NCI-H2227 treated with DMSO at 0.1 percent for 48 hours (cell line): ENCODE results near the gene TUBGCP6.

Experiments
- DNase-seq: peaks from one replicate; lab custom pipeline; 2025; lab: John Stamatoyannopoulos, UW

Gene TUBGCP6

GRCh38 chr22:50226063-50226874 is 18.6 kb downstream of the TUBGCP6 start:
- no peak for DNase-seq

GRCh38 chr22:50225200-50225969 is 19.4 kb downstream of the TUBGCP6 start:
- DNase-seq, result no peak

- DNase-seq, result no peak
These were observed 20.8 kb downstream of the TUBGCP6 start for GRCh38 chr22:50224071-50224470.

GRCh38 chr22:50222508-50222907 is 22.3 kb downstream of the TUBGCP6 start:
- no peak for DNase-seq

- DNase-seq, result no peak
These were observed 23.2 kb downstream of the TUBGCP6 start for GRCh38 chr22:50221410-50222300.

GRCh38 chr22:50220603-50221409 is 24.0 kb downstream of the TUBGCP6 start:
- no peak for DNase-seq

- no peak for DNase-seq
These were observed 24.8 kb downstream of the TUBGCP6 start for GRCh38 chr22:50219800-50220602.

GRCh38 chr22:50218996-50219727 is 25.7 kb downstream of the TUBGCP6 start:
- no peak for DNase-seq

GRCh38 chr22:50218153-50218995 is 26.4 kb downstream of the TUBGCP6 start:
- no peak for DNase-seq

GRCh38 chr22:50217543-50218152 is 27.2 kb downstream of the TUBGCP6 start:
- no peak for DNase-seq

- no peak for DNase-seq
These were observed 27.9 kb downstream of the TUBGCP6 start for GRCh38 chr22:50216684-50217520.

GRCh38 chr22:50216055-50216683 is 28.7 kb downstream of the TUBGCP6 start:
- DNase-seq, result no peak

GRCh38 chr22:50215297-50216054 is 29.3 kb downstream of the TUBGCP6 start:
- no peak for DNase-seq

- no peak for DNase-seq
These were observed 31.6 kb downstream of the TUBGCP6 start for GRCh38 chr22:50213263-50213662.

- no peak for DNase-seq
These were observed 33.7 kb downstream of the TUBGCP6 start for GRCh38 chr22:50211147-50211546.
